HuH-7.5 (cell line): ENCODE data around the gene LMBR1L.

Experiments used
- DNase-seq: peaks from one replicate; pipeline ENCODE4 v3.0.0; 2011; ENCODE audit warnings: low spot score

Gene LMBR1L

GRCh38 chr12:49054096-49054495 is 56.6 kb downstream of the LMBR1L start:
- no peak for DNase-seq

DNA sequence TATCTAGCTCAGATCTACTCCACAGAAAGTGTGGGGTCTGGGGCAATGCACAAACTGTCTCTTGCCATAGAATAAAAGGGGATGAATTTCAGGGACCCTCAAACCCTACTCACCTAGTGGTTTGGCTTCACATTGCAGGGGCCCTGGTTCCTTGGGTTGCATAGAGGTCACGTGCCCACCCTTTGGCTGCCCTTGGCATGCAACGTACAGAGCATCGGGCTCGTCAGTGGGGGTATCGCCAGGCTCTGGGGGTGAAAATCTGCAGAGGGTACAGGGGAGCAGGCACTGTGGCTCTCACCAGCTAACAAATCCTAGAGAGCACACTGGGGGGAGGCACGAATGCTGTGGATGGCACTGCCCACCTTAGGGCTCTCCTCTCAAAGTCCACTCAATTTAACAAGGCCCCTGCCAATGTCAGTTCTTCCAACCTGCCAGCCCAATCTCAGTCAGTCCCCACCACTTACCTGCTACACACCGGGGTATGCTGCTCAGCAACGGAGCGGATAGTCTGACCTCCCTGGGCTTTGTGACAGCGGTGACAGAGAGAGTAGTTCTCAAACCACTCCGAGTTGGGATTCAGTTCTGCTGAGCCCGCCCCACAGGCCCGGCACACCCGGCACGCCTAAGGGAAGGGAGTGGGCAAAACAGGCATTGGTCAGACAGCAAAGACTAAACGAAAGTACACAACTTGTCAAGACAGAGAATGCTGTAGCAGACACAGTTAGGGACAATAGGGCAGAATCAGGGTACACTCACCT is 58.0 kb downstream of the LMBR1L start:
- no peak for DNase-seq

DNA sequence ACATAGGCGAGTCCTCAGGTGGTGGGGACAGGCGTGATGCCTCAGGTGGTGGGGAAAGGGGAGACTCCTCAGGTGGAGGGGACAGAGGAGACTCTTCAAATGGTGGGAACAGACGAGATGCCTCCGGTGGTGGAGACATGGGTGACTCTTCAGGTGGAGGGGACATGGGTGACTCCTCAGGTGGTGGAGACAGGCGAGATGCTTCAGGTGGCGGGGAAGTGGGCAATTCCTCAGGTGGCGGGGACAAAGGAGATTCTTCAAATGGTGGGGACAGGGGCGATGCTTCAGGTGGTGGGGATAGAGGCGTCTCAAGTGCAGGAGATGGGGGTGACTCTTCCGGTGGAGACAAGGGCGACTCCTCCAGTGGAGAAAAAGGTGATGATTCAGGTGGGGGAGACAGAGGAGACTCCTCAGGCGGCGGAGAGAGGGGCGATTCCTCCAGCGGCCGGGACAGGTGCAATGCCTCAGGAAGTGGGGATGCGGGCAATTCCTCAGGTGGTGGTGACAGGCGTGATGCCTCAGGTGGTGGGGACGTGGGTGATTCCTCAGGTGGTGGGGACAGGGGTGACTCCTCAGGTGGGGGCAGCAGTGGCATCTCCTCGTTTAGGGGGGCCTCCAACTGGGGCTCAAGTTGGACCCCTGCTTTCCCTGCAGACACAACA is 58.7 kb downstream of the LMBR1L start:
- DNase-seq, result no peak

- no peak for DNase-seq
Observed at GRCh38 chr12:49051373-49051764, 59.3 kb downstream of the LMBR1L start.

GRCh38 chr12:49050507-49051372 is 59.9 kb downstream of the LMBR1L start:
- no peak for DNase-seq

- no peak for DNase-seq
Observed at GRCh38 chr12:49049566-49050224, 61.0 kb downstream of the LMBR1L start.

DNA sequence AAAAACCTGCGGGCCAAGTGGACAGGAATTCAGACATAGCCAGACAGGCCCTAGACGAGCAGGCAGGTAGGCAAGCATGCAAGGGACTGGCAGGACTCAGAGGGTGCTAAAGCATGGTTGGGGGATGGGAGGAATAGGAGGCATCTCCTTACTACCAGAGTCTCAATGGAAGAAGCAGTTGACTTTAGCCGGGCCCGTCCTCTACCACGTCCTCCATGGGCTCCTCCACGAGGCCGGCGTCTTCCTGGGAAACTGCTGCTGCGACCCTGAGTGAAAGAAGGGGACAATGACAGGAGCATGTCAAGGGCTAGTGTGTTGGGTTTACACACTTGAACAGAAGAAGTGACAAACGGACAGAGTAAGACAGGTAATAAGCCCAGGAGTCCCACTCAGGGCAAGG is 61.7 kb downstream of the LMBR1L start:
- no peak for DNase-seq
